H54 (cell line): ENCODE data around the gene SBF1.
"Not testable (repeated sequence)": the region's sequence is repeated elsewhere in the genome, so short reads cannot be mapped to it uniquely, and the experiment has no call there.

ENCODE experiments used
- DNase-seq: peaks from one replicate; pipeline ENCODE4 v3.0.0; 2011; ENCODE audit warnings: low spot score, mixed read lengths; ENCODE audit not compliant: insufficient read length
- FAIRE-seq: peaks from 3 replicates; lab custom pipeline; 2011; peaks lifted over from hg19 to GRCh38; lab: Jason Lieb, UNC
- POLR2A ChIP-seq: IDR thresholded peaks from 2 replicates; pipeline ENCODE4 v1.6.1; 2011; ENCODE audit warnings: low read depth, mild to moderate bottlenecking, low read length

SBF1 gene

DNA sequence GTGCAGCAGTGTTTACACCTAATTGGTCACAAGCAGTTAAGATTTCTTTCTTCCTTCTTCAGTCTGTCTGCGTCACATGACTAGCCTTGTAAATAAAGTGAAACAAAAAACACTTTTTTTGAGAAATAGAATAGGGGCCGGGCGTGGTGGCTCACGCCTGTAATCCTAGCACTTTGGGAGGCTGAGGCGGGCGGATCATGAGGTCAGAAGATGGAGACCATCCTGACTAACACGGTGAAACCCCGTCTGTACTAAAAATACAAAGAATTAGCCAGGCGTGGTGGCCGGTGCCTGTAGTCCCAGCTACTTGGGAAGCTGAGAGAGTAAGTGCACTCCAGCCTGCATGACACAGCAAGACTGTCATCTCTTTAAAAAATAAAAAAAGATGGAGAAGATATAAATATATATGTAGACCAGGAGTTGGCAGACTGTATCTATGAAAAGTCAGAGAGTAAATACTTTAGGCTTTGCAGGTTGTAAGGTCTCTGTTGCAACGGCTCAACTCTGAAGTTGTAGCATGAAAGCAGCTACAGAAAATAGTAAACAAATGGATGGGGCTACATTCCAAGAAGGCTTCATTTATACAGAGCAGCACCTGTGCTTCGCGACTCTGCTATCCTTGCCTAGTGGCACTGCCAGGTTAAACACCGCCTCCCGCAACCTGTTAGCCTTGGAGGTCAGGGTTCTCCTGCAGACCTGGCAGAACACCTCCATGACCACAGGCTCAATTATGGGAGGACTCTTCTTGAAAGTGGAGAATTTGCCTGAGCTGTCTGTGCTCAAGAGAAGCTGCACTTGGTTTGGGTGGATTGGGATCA lies 75.8 kb downstream of the SBF1 start:
- DNase-seq (no peak), FAIRE-seq (no peak)
- TF ChIP-seq POLR2A: no peak

GRCh38 chr22:50397371-50398060 lies 77.3 kb downstream of the SBF1 start:
- FAIRE-seq, DNase-seq: not testable (repeated sequence)

GRCh38 chr22:50396751-50397370 lies 78.0 kb downstream of the SBF1 start:
- no peak for FAIRE-seq
- no peak for TF ChIP-seq POLR2A
- no peak for DNase-seq
